NCI-H345 treated with DMSO at 0.1 percent for 48 hours (cell line): Measurements from ENCODE around the gene ABCA3.

Experiments used
- DNase-seq: peaks from one replicate; lab custom pipeline; 2025; ENCODE audit not compliant: unreplicated experiment; lab: John Stamatoyannopoulos, UW

ABCA3 gene

DNA sequence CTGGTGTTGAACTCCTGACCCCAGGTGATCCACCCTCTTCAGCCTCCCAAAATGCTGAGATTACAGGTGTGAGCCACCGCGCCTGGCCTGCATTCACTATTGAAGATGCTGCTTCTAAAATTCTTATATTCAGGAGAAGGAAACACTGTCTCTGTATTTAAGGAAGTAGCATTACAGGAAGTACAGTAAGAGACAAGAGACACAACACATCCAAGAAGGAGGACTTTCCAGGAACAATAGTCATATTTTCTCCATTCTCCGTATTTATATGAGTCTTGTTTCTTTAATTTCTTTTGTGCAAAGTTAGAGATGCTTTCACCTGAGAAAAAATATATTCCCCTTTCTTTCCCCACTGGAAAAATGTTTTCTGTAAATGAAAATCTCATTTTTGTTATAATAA is 18.3 kb upstream of the ABCA3 start:
- DNase-seq = no peak

DNA sequence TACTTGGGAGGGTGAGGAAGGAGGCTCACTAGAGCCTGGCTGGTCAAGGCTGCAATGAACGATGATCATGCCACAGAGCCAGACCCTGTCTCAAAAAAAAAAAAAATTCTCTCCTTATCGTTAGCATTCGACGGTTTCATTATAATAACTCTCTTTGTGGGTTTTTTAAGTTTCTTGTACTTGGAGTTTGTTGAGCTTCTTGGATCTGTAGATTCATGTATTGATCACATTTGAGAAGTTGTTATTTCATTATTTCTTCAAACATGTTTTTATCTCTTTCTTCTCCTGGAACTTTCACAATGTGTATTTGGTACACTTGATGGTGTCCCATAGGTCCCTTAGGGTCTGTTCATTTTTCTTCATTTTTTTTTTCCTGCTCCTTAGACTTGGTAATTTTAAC is 16.8 kb upstream of the ABCA3 start:
- no peak for DNase-seq

DNA sequence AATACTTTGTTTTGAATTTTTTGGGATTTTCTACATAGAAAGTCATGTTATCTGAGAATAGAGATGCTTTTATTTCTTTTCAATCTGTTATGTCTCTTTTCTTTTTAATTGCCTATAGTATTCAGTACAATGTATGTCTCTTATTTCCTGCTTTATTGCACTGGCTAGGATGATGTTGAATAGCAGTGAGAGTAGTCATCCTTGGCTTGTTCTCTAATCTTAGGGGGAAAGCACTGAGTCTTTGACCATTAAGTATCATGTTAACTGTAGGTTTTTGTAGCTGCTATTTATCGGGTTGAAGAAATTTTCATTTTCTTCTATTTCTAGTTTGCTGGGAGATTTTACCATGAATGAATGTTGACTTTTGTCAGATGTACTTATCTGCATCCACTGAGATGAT is 10.0 kb upstream of the ABCA3 start:
- DNase-seq = no peak

DNA sequence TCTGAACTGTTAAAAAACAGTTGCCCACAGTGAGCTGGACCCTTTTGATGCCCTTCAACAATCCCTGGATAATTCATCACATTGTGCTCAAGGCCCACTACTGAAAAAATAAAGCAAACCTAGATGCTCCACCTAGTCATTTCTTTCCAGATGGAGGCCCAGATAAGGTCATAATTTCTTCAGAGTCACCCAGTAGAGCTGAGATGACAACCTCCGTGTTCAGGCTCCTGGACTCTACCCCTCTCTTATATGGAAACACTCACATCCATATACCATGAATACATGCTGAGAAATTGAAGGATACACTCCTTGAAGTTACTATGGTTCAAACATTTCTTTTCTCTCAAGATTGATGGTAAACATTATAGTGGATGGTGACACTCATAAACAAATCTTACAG is 2.7 kb upstream of the ABCA3 start:
- no peak for DNase-seq

DNA sequence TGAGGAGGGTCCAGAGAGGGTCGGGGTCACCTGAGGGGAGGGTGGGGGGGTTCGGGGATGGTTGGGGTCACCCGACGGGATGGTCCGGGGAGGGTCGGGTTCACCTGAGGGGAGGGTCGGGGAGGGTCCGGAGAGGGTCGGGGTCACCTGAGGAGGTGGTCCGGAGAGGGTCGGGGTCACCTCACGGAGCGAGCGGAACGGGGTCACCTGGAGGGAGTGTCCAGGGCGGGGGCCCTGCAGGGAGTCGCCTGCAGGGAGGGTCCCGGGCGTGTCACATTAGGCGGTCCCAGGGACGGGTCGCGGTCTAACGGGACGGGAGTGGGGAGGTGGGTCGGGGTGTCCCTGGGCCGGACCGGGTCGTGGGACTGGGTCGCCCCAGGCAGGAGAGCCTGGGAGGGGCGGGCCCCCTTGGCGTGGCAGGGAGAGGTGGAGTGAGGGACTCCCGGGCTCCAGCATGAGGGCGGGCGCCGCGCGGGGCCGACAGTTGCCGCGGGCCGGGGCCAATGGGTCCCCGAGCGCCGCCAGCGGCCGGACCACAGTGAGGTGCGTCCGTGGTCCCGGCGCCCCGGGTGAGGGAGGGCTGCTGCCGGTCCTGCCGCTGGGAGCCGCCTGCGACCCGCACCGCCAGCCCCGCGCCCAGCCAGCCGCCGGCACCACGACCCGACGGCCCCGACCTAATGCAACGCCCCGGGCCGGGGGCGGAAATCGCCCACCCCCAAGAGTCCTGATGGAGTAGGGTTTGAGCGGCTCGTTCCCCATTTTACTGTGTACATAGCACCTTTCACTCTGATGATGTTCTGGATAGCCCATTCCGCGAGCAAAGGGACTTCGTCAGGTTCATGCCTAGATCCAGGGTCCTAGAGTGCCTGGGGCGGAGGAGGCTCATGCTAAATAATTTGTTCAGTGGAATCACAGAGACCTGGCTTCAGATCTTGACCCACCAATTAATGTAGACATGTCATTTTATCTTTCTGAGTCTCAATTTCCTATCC is 1.2 kb upstream of the ABCA3 start:
- no peak for DNase-seq

DNA sequence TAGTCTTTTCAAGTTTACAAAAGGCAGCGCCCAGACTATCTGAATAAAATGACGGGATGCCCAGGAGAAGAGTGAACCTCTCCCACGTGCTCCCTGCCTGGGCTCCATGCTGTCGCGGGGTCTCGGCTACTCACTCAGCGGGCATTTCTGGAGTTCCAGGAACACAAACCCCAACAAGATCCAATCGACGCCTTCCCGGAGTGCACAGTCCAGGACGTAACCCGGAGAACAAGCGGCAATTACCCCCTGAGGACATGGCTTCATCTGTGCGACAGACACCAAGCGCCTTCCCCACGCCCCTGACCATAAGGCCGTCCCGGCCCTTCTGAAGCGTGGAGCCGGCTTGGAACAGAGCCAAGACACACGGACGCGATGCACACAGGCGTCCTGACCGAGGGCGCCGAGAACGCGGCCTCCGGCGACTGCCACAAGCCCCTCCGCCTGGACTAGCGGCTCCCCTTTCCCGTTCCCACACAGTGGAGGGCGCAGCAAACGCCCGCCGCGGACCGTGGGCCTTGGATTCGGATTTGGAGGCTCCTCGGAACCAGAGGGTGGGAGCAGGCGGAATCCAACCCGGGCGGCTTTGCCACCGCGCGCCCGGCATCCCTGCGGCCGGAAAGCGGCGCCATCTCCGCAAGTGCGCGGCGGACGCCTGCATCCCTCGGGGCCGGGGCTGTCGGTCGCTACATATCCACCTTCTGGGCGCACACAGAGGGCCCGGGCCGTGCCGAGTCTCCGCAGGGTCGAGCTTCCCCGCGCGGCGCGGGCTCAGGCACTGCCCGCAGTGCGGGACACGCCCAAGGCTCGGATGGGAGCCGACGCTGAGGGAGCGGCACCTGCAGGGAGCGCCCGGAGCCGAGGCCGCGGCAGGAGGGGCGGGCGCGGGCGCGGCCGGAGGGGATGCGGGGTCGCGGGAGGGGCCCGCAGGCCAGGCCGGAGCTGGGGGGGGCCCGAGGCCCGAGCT is 725 bp downstream of the ABCA3 start:
- DNase-seq = peak; percentile 24

DNA sequence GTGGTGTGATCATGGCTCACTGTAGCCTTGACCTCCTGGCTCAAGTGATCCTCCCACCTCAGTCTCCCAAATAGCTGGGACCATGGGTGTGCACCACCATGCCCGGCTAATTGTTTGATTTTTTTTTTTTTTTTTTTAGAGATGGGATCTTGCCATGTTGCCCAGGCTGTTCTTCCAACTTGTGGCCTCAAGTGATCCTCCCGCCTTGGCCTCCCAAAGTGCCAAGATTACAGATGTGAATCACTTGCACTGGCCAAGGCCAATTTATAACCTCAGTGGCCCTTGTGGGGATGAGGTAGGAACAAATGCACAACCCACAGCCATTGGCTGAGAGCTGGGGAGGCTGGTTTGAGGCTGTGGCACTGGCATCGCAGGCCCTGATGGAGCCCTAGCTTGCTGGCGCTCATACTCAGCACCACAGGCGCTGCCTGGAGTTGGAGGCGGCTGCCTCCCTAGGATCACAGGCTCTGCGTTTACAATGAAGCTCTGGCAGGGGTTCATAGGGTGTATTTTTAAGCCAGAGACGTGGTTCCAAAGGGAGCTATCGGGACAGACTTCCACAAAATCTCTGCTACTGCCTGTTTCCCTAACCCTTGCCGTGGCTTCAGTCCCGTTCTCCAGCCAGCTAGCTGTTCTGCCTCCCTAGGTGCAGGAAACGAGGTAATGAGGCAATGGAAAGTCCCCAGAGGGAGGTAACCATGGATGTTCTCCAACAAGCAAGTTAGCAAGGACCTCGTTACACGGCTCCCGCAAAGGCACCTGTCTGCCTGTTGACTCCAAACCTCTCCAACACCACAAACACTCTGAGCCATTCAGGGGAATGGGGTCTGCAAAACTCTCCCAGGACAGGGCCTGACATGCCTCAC is 2.9 kb downstream of the ABCA3 start:
- peak; percentile 1 for DNase-seq

DNA sequence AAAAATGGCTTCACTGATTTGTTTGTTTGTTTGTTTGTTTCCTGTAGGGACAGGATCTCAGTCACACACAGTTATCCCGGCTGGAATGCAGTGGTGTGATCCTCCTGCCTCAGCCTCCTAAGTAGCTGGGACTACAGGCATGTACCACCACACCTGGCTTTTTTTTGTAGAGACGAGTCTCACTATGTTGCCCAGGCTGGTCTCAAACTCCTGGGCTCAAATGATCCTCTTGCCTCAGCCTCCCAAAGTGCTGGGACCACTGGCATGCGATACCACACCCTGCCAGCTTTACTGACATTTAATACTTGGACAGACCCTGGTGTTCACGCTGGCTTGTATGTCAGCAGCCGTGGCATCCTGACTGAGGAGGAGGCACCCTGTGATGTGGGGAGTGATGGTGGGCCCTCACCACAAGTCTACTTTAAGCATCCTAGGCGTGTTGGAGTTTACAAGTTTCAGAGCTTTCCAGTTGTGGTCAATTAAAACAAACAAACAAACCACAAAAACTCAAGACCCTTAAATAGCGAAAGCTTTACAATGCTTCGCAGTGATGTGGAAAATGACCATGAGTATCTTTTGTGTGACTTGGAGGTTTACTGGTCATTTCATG is 5.1 kb downstream of the ABCA3 start:
- no peak for DNase-seq

DNA sequence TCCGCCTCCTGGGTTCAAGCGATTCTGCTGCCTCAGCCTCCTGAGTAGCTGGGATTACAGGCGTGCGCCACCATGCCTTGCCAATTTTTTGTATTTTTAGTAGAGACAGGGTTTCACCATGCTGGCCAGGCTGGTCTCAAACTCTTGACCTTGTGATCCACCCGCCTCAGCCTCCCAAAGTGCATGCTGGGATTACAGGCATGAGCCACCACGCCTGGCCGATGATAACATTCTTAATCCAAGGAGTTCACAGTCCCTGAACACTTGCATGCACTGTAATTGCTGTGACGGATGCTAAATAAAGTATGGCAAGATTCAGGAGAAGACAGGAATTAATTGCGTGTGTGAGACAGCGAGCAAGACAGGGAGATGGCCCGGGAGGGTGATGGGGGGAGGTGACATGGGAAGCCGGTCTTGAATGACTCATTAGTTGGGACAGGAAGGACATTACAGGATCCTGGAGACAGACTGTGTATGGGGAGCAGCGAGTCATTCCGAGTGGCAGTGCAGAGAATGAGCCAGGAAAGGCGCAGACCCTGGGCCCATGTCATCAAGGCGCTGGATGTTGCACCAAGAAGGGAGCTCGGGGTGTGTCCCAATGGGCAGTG is 6.7 kb downstream of the ABCA3 start:
- no peak for DNase-seq

DNA sequence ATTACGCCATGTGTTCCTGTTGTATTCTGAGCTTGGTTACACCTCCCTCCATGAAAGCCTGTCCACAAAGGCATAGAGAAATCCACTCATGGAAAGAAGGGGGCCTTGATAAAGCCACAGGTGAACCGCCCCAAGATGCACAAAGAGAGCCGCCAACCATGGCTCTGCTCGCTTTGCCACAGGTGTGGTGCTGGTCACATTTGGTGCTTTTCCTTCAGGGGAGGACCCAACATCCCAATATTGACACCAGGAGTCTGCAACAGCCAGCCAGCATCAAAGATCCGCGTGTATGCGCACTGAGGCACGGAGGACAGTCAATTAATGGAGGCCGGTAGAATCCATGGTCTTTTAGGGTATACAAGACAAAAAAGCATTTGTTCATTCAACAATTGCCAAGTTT is 7.3 kb downstream of the ABCA3 start:
- DNase-seq = no peak

DNA sequence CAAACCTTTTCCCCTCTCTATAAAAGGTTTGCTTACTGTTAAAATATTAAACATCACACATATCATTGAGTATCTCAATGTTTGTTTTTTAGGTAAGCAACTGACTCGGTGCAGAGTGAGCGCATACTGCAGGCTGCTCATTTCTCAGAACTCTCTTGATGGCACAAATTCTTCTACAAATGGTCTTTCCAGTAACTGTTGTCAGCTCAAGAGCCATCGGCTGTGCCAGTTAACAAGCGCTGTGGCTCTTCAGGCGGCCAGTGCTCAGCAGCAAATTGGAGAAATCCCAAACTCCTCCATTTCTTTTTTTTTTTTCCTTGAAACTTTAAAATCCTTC is 8.6 kb downstream of the ABCA3 start:
- DNase-seq = no peak

DNA sequence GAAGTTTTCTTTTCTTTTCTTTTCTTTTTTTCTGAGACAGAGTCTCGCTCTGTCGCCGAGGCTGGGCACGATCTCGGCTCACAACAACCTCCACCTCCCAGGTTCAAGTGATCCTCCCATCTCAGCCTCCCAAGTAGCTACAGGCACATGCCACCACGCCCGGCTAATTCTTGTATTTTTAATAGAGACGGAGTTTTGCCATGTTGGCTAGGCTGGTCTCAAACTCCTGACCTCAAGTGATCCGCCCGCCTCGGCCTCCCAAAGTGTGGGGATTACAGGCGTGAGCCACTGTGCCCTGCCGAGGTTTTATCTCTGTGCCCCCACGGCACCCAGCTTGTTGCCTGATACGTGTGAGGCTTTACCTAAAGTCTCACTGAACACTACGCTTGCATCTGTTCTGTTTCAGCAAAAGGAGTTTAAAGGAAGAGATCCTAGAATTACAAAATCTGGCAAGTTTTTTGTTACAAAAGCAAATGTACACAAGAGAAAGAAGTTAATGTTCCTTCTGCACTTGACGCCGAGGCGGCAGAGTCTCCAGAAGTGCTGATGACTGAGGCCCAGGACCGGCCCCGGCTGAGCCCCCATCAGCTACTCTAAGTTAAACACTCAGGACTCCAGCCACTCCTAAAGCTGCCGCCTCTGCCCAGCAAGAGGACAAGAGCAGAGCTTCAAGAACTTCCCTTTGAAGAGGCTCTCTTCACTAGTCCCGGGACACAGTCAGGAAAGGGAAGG is 9.2 kb downstream of the ABCA3 start:
- DNase-seq = no peak

DNA sequence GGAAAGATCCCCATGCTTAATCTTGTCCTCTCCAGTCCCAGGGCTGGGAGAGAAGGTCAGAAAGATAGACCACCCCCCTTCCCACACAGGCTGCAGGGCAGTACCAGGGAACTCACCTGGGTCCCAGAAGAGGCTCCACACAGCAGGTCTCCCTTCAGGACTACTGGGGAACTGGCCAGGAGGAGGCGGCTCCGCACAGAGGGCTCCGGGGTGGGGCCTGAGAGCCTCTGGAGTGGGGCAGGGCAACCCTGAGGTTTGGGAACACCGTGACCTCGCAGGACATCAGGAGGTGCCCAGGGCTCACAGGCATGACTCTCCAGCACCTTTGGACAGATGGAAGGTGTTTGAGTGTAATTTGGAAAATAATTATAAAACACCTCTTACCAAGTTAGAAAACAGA is 11.0 kb downstream of the ABCA3 start:
- no peak for DNase-seq

DNA sequence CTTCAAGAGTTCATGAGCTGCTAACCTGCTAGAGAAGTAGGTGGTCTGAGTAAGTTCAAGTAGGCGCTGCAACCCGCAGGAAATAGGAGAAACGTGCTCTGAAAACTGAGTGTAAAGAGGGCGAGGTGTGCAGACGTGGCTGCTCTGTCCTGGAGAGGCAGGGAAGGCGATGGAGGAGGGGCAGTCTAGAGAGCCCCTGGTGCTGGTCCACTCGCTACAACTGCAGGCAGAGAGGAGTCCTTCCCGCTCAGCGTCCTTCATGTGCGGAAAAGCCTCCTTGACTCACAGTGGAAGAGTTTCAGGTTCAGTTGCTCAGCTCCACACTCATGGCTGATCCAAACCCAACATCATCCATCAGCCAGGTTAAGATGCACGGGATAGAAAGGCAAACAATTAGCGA is 12.1 kb downstream of the ABCA3 start:
- DNase-seq = no peak

DNA sequence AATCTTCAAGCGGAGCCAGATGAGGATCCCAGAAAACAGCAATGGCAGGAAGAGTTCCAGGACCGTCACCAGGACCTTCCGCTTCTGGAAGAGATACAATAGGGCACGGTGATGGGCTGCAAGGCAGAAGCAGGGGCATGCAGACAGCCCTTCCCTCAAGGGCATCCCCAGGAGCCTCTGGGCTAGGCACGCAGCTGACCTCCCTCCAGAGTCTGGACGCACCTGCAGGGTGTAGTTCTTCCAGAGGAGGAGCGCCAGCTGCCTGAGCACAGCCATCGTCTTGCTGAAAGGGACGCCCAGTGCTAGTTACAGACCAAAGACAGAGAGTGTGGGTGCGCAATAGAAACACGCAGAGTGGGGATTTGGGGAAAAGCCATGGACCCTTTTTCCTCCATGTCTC is 14.3 kb downstream of the ABCA3 start:
- DNase-seq = no peak

DNA sequence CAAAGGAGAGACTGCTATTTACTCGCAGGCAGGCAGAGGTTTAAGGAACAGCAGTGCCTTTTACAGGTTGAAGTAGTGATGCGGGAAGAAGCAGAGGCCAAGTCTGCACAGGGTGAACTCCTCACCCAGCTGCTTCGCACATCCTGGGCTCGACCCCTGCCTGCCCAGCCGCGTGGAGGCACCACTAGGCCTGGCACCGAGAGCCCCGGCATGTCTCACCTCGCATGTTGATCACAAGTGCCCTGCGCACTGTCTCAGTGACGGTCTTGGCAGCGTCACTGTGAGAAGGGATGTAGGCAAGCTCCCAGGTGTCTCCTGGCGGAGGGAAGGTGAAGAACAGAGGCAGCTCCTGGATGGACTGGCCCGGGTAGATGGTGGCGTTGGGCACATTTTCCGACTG is 14.7 kb downstream of the ABCA3 start:
- no peak for DNase-seq

DNA sequence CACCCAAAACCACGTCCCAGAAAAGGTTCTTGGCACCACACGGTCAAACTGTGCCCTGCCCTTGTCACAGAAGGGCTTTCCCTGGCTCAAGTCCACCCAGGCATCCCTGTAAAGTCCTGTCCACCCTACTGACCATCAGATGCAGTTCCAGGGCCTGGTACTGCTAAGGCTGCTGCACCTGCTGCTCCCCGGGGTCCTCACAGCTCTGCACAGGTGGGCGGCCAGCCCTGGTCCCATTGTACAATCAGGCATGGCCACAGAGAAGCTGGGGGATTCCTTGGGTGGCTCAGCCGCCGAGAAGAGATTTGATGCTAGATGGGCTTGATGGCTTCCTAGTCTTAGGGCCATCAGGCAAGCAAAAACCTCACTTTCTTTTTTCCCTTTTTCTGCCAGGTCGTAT is 15.3 kb downstream of the ABCA3 start:
- DNase-seq = no peak

DNA sequence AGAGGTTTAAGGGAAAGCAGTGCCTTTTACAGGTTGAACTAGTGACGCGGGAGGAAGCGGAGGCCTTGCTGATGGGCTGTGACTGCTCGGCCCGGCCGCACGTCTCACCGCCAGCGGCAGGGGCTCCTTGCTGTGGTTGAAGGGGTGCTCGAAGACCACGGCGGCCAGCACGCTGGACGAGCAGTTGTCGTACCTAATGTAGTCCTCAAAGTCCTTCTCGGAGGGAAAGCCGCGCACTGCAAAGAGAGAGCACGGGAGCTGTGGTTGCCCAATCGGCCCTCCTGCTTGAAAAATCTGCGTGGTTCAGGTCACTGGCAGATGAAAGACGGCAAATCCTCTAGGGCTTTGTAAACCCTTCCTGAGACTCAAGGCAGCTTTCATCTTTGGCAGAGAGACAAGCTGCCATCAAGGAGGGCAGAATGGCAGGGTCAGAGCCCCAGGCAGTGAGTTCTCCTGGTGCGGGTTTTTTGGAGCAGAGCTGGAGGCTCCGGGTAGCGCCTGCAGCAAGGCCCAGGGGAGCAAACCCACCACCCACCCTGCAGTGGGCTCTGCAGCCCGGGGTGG is 16.1 kb downstream of the ABCA3 start:
- no peak for DNase-seq

DNA sequence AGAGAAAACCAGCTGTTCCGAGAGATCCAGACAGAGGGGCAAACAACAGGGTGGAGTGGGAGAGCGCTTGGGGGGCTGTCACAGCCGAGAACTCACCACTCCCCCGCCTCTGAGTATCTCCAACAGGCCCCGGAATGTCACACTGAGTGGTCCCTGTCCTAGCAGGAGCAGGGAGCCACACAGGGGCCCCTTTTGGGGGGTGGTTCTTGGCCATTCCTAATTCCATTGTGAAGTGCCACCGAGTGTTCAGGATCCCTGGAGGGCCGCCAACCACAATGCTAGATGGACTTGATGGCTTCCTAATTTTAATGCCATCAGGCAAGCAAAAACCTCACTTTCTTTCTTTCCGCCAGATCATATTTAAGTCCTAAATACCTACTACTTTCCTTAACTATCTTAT is 16.8 kb downstream of the ABCA3 start:
- DNase-seq = no peak
